HepG2 (cell line): ENCODE results near the gene RUSF1.

Experiments
- BATF2 ChIP-seq: sonication (generic); formaldehyde crosslinking; IDR thresholded peaks from 2 replicates; pipeline ENCODE4 v1.8.0; 2022; ENCODE audit warnings: mild to moderate bottlenecking, missing genetic modification reagents, moderate library complexity
- CREB1 ChIP-seq, 2 experiments: fragments of 450-650 bp in 1 of 2; IDR thresholded peaks; 2 replicates each; pipeline ENCODE4 v1.6.1; 2016 to 2017; ENCODE audit warnings: control low read depth in 1 of 2, mild to moderate bottlenecking in 1 of 2, missing compliant biosample characterization in 1 of 2, missing genetic modification characterization in 1 of 2
- CTCF ChIP-seq: sonication (generic); formaldehyde crosslinking; IDR thresholded peaks from 2 replicates; pipeline ENCODE4 v1.5.0; 2020; ENCODE audit warnings: mild to moderate bottlenecking, missing genetic modification reagents, moderate library complexity
- HOXA7 ChIP-seq: sonication (generic); formaldehyde crosslinking; IDR thresholded peaks from 2 replicates; pipeline ENCODE4 v1.8.1; 2022; ENCODE audit warnings: mild to moderate bottlenecking, missing genetic modification reagents, moderate library complexity
- IKZF4 ChIP-seq: sonication (generic); formaldehyde crosslinking; IDR thresholded peaks from 2 replicates; pipeline ENCODE4 v1.5.1; 2020; ENCODE audit warnings: borderline replicate concordance, mild to moderate bottlenecking, low read depth, missing genetic modification reagents; ENCODE audit errors: not compliant biosample characterization
- POLR2A ChIP-seq, 2 experiments: IDR thresholded peaks; 2 replicates each; pipeline ENCODE4 v1.6.1; 2011; ENCODE audit warnings: low read depth in 2 of 2, low read length in 2 of 2, mild to moderate bottlenecking in 1 of 2, moderate library complexity in 1 of 2; ENCODE audit not compliant: insufficient read depth in 1 of 2
- SRF ChIP-seq: IDR thresholded peaks from 2 replicates; pipeline ENCODE4 v1.6.1; 2011; ENCODE audit warnings: mild to moderate bottlenecking, low read depth, low read length, moderate library complexity
- USF2 ChIP-seq, 2 experiments: sonication (generic) in 1 of 2; formaldehyde crosslinking in 1 of 2; IDR thresholded peaks; 2 replicates each; pipeline versions ENCODE4 v1.5.1 to v1.6.1; 2011 to 2020; ENCODE audit warnings: borderline replicate concordance in 1 of 2, low read depth in 1 of 2, low read length in 1 of 2, mild to moderate bottlenecking in 1 of 2, missing genetic modification reagents in 1 of 2, moderate library complexity in 1 of 2
- XRCC5 ChIP-seq: fragments of 200-400 bp; formaldehyde crosslinking; optimal IDR thresholded peaks from 2 replicates; pipeline ENCODE3; 2017; ENCODE audit warnings: mild to moderate bottlenecking, low read length
- ZBTB4 ChIP-seq: sonication (generic); formaldehyde crosslinking; IDR thresholded peaks from 2 replicates; pipeline ENCODE4 v1.4.0; 2020; ENCODE audit warnings: missing genetic modification reagents, mild to moderate bottlenecking, borderline replicate concordance
- ZNF570 ChIP-seq: sonication (generic); formaldehyde crosslinking; IDR thresholded peaks from 2 replicates; pipeline ENCODE4 v1.4.0; 2020; ENCODE audit warnings: mild to moderate bottlenecking, missing genetic modification reagents, borderline replicate concordance

- TF ChIP-seq USF2 (IDR thresholded peaks at IDR 0.05; ENCODE audit: low read depth, low read length) (no peak), USF2 (CRISPR knock-in tag; IDR thresholded peaks at IDR 0.05; ENCODE audit: borderline replicate concordance) (no peak), HOXA7 (CRISPR knock-in tag) (no peak), SRF (no peak), BATF2 (CRISPR knock-in tag) (no peak), CTCF (CRISPR knock-in tag) (no peak), POLR2A (IDR thresholded peaks at IDR 0.05; ENCODE audit: insufficient read depth in 1 of 2, low read depth in 2 of 2, low read length in 2 of 2) (no peak), IKZF4 (CRISPR knock-in tag) (no peak), CREB1 (IDR thresholded peaks at IDR 0.05) (no peak), CREB1 (CRISPR knock-in tag; IDR thresholded peaks at IDR 0.05) (no peak), XRCC5 (no peak), ZBTB4 (no peak), ZNF570 (CRISPR knock-in tag) (no peak)
These were observed 21.7 kb upstream of the RUSF1 start for GRCh38 chr16:31529937-31530312.
